ENCODE data around the gene GSTM3.

- TF ChIP-seq NFYB (CRISPR knock-in tag; conservative IDR thresholded peaks at IDR 0.05; ENCODE audit: low read depth) (no peak), ZNF232 (CRISPR knock-in tag; IDR thresholded peaks at IDR 0.05) (no peak), JUN (CRISPR knock-in tag; IDR thresholded peaks at IDR 0.05) (no peak), NR2C2 (CRISPR knock-in tag; IDR thresholded peaks at IDR 0.05) (no peak)
- TF ChIP-seq, protein P1, sequence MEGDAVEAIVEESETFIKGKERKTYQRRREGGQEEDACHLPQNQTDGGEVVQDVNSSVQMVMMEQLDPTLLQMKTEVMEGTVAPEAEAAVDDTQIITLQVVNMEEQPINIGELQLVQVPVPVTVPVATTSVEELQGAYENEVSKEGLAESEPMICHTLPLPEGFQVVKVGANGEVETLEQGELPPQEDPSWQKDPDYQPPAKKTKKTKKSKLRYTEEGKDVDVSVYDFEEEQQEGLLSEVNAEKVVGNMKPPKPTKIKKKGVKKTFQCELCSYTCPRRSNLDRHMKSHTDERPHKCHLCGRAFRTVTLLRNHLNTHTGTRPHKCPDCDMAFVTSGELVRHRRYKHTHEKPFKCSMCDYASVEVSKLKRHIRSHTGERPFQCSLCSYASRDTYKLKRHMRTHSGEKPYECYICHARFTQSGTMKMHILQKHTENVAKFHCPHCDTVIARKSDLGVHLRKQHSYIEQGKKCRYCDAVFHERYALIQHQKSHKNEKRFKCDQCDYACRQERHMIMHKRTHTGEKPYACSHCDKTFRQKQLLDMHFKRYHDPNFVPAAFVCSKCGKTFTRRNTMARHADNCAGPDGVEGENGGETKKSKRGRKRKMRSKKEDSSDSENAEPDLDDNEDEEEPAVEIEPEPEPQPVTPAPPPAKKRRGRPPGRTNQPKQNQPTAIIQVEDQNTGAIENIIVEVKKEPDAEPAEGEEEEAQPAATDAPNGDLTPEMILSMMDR (IDR thresholded peaks at IDR 0.05), result no peak
- TF ChIP-seq, protein P2, sequence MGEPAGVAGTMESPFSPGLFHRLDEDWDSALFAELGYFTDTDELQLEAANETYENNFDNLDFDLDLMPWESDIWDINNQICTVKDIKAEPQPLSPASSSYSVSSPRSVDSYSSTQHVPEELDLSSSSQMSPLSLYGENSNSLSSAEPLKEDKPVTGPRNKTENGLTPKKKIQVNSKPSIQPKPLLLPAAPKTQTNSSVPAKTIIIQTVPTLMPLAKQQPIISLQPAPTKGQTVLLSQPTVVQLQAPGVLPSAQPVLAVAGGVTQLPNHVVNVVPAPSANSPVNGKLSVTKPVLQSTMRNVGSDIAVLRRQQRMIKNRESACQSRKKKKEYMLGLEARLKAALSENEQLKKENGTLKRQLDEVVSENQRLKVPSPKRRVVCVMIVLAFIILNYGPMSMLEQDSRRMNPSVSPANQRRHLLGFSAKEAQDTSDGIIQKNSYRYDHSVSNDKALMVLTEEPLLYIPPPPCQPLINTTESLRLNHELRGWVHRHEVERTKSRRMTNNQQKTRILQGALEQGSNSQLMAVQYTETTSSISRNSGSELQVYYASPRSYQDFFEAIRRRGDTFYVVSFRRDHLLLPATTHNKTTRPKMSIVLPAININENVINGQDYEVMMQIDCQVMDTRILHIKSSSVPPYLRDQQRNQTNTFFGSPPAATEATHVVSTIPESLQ (CRISPR knock-in tag; IDR thresholded peaks at IDR 0.05), result no peak
Observed at GRCh38 chr1:109770331-109771095, 29.7 kb upstream of the GSTM3 start.
